IMR-90 (cell line): Measurements from ENCODE around the gene NCF2. TPM values are rescaled to one million over a fixed set of nuclear protein-coding genes. Genes with fewer than 3 reads are reported as not detected.

Source experiments
- ATAC-seq: fragments of 200-7000 bp; cut with Tn5 transposase; 2 replicates; pipeline ENCODE4 v1.9.1; 2020; ENCODE audit warnings: low read depth, mild to moderate bottlenecking, moderate library complexity
- BruUV-seq: library from RNA; stranded (reverse); fragments of 400-500 nt; replicated peaks from 2 replicates; lab custom pipeline; 2021; lab: Mats Ljungman, UMichigan
- CTCF ChIA-PET: fragments of 300-600 bp; formaldehyde crosslinking; extraction: SDS; loops from one replicate; lab custom pipeline; 2021; ENCODE audit warnings: antibody characterized with exemption; lab: Yijun Ruan, JAX
- POLR2A ChIA-PET: fragments of 300-600 bp; sonication (Branson Sonifier 250); formaldehyde crosslinking; loops from one replicate; lab custom pipeline; 2022; ENCODE audit warnings: antibody characterized with exemption; ENCODE audit not compliant: unreplicated experiment; lab: Charles Lee
- DNase-seq: peaks from one replicate; pipeline ENCODE4 v3.0.0; 2013
- H2AFZ ChIP-seq: replicated peaks from 2 replicates; pipeline ENCODE3; 2013; ENCODE audit warnings: low read length, mild to moderate bottlenecking; ENCODE audit not compliant: poor library complexity
- H2AK5ac ChIP-seq: 2 replicates; pipeline ENCODE4 v1.6.1; 2013; ENCODE audit warnings: low read depth, low read length, inconsistent platforms
- H2AK9ac ChIP-seq: replicated peaks from 2 replicates; pipeline ENCODE3; 2013; ENCODE audit warnings: mild to moderate bottlenecking, low read depth, low read length, moderate library complexity; ENCODE audit not compliant: poor library complexity
- H2BK120ac ChIP-seq: 2 replicates; pipeline ENCODE4 v1.6.1; 2013; ENCODE audit warnings: low read depth, low read length, inconsistent platforms
- H2BK15ac ChIP-seq: 3 replicates; pipeline ENCODE4 v1.6.1; 2013; ENCODE audit warnings: low read depth, low read length, inconsistent platforms
- H2BK20ac ChIP-seq: 2 replicates; pipeline ENCODE4 v1.6.1; 2013; ENCODE audit warnings: low read depth, mild to moderate bottlenecking, inconsistent platforms, low read length, moderate library complexity
- H2BK5ac ChIP-seq: 2 replicates; pipeline ENCODE4 v1.6.1; 2013; ENCODE audit warnings: mild to moderate bottlenecking, low read depth, low read length, inconsistent platforms; ENCODE audit not compliant: poor library complexity, severe bottlenecking
- H3K14ac ChIP-seq: replicated peaks from 2 replicates; pipeline ENCODE4 v1.6.1; 2013; ENCODE audit warnings: low read depth, low read length, inconsistent platforms
- H3K18ac ChIP-seq: 2 replicates; pipeline ENCODE4 v1.6.1; 2013; ENCODE audit warnings: low read depth, low read length, control low read depth
- H3K23ac ChIP-seq: 2 replicates; pipeline ENCODE4 v1.6.1; 2013; ENCODE audit warnings: low read depth, low read length, inconsistent platforms
- H3K27ac ChIP-seq: 2 replicates; pipeline ENCODE4 v1.5.1; 2013; ENCODE audit warnings: mild to moderate bottlenecking, control low read depth, low read length; ENCODE audit not compliant: insufficient read depth
- H3K27me3 ChIP-seq: 2 replicates; pipeline ENCODE4 v1.6.1; 2013; ENCODE audit warnings: low read length; ENCODE audit not compliant: control insufficient read depth, insufficient read depth
- H3K36me3 ChIP-seq: 2 replicates; pipeline ENCODE4 v1.6.1; 2013; ENCODE audit warnings: low read length, mixed read lengths; ENCODE audit not compliant: control insufficient read depth, insufficient read depth
- H3K4ac ChIP-seq: 2 replicates; pipeline ENCODE4 v1.6.1; 2013; ENCODE audit warnings: low read depth, low read length, inconsistent platforms
- H3K4me1 ChIP-seq: 2 replicates; pipeline ENCODE4 v1.6.1; 2013; ENCODE audit warnings: low read length, mixed read lengths; ENCODE audit not compliant: control insufficient read depth, insufficient read depth
- H3K4me2 ChIP-seq: 2 replicates; pipeline ENCODE4 v1.6.1; 2013; ENCODE audit warnings: low read depth, mild to moderate bottlenecking, control low read depth, low read length, moderate library complexity
- H3K4me3 ChIP-seq: 2 replicates; pipeline ENCODE4 v1.5.1; 2013; ENCODE audit warnings: low read depth, mild to moderate bottlenecking, control low read depth, low read length, moderate library complexity; ENCODE audit not compliant: insufficient read depth
- H3K56ac ChIP-seq: 2 replicates; pipeline ENCODE4 v1.6.1; 2013; ENCODE audit warnings: low read length, inconsistent platforms; ENCODE audit not compliant: insufficient read depth; ENCODE audit errors: extremely low read depth
- H3K79me1 ChIP-seq, 2 experiments: 2 replicates each; pipeline ENCODE4 v1.6.1; 2013; ENCODE audit warnings: low read length in 2 of 2, inconsistent platforms in 1 of 2, low read depth in 1 of 2
- H3K9ac ChIP-seq: 2 replicates; pipeline ENCODE4 v1.6.1; 2013; ENCODE audit warnings: low read depth, low read length, control low read depth
- H3K9me1 ChIP-seq: 2 replicates; pipeline ENCODE4 v1.6.1; 2013; ENCODE audit warnings: low read length, inconsistent platforms; ENCODE audit not compliant: insufficient read depth
- H3K9me3 ChIP-seq: 2 replicates; pipeline ENCODE4 v1.6.1; 2013; ENCODE audit warnings: low read length; ENCODE audit not compliant: control insufficient read depth, insufficient read depth
- H4K20me1 ChIP-seq: 2 replicates; pipeline ENCODE4 v1.6.1; 2013; ENCODE audit warnings: low read length, inconsistent platforms; ENCODE audit not compliant: insufficient read depth
- H4K5ac ChIP-seq: 2 replicates; pipeline ENCODE4 v1.6.1; 2013; ENCODE audit warnings: mild to moderate bottlenecking, low read depth, low read length, control low read depth
- H4K8ac ChIP-seq, 2 experiments: 2 replicates each; pipeline ENCODE4 v1.6.1; 2013; ENCODE audit warnings: low read depth in 2 of 2, low read length in 2 of 2, control low read depth in 1 of 2, inconsistent platforms in 1 of 2
- H4K91ac ChIP-seq: 2 replicates; pipeline ENCODE4 v1.6.1; 2013; ENCODE audit warnings: low read depth, low read length, inconsistent platforms; ENCODE audit not compliant: insufficient read depth
- BHLHE40 ChIP-seq: fragments of 150-350 bp; IDR thresholded peaks from 2 replicates; pipeline ENCODE4 v1.6.1; 2016; ENCODE audit warnings: mild to moderate bottlenecking, low read depth, low read length
- CEBPB ChIP-seq: IDR thresholded peaks from 2 replicates; pipeline ENCODE4 v1.6.1; 2012; ENCODE audit warnings: low read depth, low read length, improper control_type of control experiment
- CHD1 ChIP-seq: IDR thresholded peaks from 2 replicates; pipeline ENCODE4 v1.6.1; 2012; ENCODE audit warnings: low read depth, low read length, improper control_type of control experiment
- FOS ChIP-seq: fragments of 150-350 bp; IDR thresholded peaks from 2 replicates; pipeline ENCODE4 v1.6.1; 2016; ENCODE audit warnings: low read depth, low read length
- MAFK ChIP-seq: IDR thresholded peaks from 2 replicates; pipeline ENCODE4 v1.6.1; 2012; ENCODE audit warnings: low read depth, low read length, improper control_type of control experiment
- MAZ ChIP-seq: IDR thresholded peaks from 2 replicates; pipeline ENCODE4 v1.6.1; 2012; ENCODE audit warnings: low read depth, mild to moderate bottlenecking, low read length, improper control_type of control experiment, moderate library complexity, borderline replicate concordance
- MXI1 ChIP-seq: IDR thresholded peaks from 2 replicates; pipeline ENCODE4 v1.6.1; 2012; ENCODE audit warnings: low read depth, mild to moderate bottlenecking, low read length, moderate library complexity, borderline replicate concordance
- NFE2L2 ChIP-seq: fragments of 150-350 bp; IDR thresholded peaks from 2 replicates; pipeline ENCODE4 v1.6.1; 2016; ENCODE audit warnings: low read depth, mild to moderate bottlenecking, low read length
- POLR2A ChIP-seq: IDR thresholded peaks from 2 replicates; pipeline ENCODE4 v1.6.1; 2012; ENCODE audit warnings: mild to moderate bottlenecking, low read depth, low read length
- RAD21 ChIP-seq: IDR thresholded peaks from 2 replicates; pipeline ENCODE4 v1.6.1; 2012; ENCODE audit warnings: low read length, improper control_type of control experiment
- RCOR1 ChIP-seq: IDR thresholded peaks from 2 replicates; pipeline ENCODE4 v1.6.1; 2012; ENCODE audit warnings: mild to moderate bottlenecking, low read length, improper control_type of control experiment; ENCODE audit not compliant: insufficient replicate concordance
- RFX5 ChIP-seq: IDR thresholded peaks from 2 replicates; pipeline ENCODE4 v1.8.0; 2012; ENCODE audit warnings: low read depth, mild to moderate bottlenecking, low read length, moderate library complexity
- SMC3 ChIP-seq: fragments of 150-350 bp; IDR thresholded peaks from 2 replicates; pipeline ENCODE4 v1.6.1; 2016; ENCODE audit warnings: low read depth, mild to moderate bottlenecking, antibody characterized with exemption, low read length, moderate library complexity
- WGBS, 2 experiments: methylation state at CpG; one replicate each; pipeline versions ENCODE4 v1.1.5 to v1.1.7; 2013; ENCODE audit warnings: missing lambda C conversion rate in 2 of 2; ENCODE audit not compliant: insufficient read length in 1 of 2; ENCODE audit errors: extremely low coverage in 2 of 2; 5-methylcytosine and 5-hydroxymethylcytosine counted together
- dilution Hi-C: fragments of 300-500 bp; cut with HindIII; formaldehyde crosslinking; loops from one replicate; pipeline ENCODE4 v1.14.3; 2018; ENCODE audit warnings: low sequenced_read_pairs; ENCODE audit not compliant: unreplicated experiment
- in situ Hi-C: fragments of 300-500 bp; cut with MboI; formaldehyde crosslinking; loops from 3 replicates; pipeline ENCODE4 v1.14.3; 2019; ENCODE audit warnings: low sequenced_read_pairs, inconsistent platforms, mixed read lengths
- intact Hi-C: fragments of 100-400 bp; cut with micrococcal nuclease; formaldehyde crosslinking; loops from 2 replicates; pipeline ENCODE4 v1.10.0; 2022
- polyA plus RNA-seq, 3 experiments: library from polyadenylated mRNA; depleted of rRNA; stranded (reverse); fragments of >200 nt; gene quantifications; 2 replicates each; pipeline ENCODE4 v1.2.3, GENCODE V29; 2012; ENCODE audit warnings: low replicate concordance in 1 of 3
- total RNA-seq: library from RNA; depleted of rRNA; stranded (reverse); fragments of >200 nt; gene quantifications from 2 replicates; pipeline ENCODE4 v1.2.3, GENCODE V29; 2012
- TF ChIP-seq, protein P1 (sequence below): fragments of 150-350 bp; IDR thresholded peaks from 2 replicates; pipeline ENCODE4 v1.6.1; 2016; ENCODE audit warnings: low read depth, mild to moderate bottlenecking, low read length, moderate library complexity, borderline replicate concordance
- TF ChIP-seq, protein P2 (sequence below): fragments of 150-350 bp; IDR thresholded peaks from 2 replicates; pipeline ENCODE4 v1.6.1; 2017; ENCODE audit warnings: mild to moderate bottlenecking, antibody characterized with exemption, low read length, low read depth
- TF ChIP-seq, protein P3 (sequence below): conservative IDR thresholded peaks from 2 replicates; pipeline ENCODE4 v1.5.1; 2012; ENCODE audit warnings: mild to moderate bottlenecking, low read depth, low read length, improper control_type of control experiment

Gene NCF2
- total and polyA plus RNA-seq, 2 of the 4 experiments (the other 2 are of a cell fraction), result 3.2 to 4.2 TPM

DNA sequence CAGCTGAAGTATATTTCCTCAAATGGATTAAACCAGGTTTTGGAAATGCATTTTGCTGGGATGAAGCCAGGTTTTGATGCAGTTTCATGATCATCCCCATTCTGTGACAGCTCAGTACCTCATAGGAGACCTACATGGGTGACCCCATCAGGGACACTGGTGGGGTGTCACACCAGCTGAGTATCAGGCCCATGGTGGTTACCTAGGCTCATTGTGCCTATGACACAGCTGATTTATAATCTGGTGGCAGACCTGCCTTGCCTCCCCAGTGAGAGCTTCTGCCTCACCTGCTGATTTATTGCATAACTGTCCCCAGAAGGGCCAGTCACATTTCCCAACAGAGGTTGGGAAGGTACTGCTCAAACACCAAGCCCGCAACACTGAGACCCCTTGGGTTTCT lies 3.8 kb downstream of the NCF2 start:
- H3K27ac ChIP-seq, result no peak overlapping the region
- no TSS peak for BruUV-seq
- no peak overlapping the region for H2BK5ac ChIP-seq
- no peak overlapping the region for H2AK9ac ChIP-seq
- TF ChIP-seq RFX5 (no peak), CEBPB (no peak), SMC3 (no peak), MAZ (no peak), MAFK (no peak), POLR2A (no peak), RAD21 (no peak), RCOR1 (no peak), MXI1 (no peak), BHLHE40 (no peak), FOS (no peak), NFE2L2 (no peak), CHD1 (no peak)
- TF ChIP-seq, protein P1, sequence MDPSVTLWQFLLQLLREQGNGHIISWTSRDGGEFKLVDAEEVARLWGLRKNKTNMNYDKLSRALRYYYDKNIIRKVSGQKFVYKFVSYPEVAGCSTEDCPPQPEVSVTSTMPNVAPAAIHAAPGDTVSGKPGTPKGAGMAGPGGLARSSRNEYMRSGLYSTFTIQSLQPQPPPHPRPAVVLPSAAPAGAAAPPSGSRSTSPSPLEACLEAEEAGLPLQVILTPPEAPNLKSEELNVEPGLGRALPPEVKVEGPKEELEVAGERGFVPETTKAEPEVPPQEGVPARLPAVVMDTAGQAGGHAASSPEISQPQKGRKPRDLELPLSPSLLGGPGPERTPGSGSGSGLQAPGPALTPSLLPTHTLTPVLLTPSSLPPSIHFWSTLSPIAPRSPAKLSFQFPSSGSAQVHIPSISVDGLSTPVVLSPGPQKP, result no peak
- TF ChIP-seq, protein P2, sequence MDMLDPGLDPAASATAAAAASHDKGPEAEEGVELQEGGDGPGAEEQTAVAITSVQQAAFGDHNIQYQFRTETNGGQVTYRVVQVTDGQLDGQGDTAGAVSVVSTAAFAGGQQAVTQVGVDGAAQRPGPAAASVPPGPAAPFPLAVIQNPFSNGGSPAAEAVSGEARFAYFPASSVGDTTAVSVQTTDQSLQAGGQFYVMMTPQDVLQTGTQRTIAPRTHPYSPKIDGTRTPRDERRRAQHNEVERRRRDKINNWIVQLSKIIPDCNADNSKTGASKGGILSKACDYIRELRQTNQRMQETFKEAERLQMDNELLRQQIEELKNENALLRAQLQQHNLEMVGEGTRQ, result no peak
- TF ChIP-seq, protein P3, sequence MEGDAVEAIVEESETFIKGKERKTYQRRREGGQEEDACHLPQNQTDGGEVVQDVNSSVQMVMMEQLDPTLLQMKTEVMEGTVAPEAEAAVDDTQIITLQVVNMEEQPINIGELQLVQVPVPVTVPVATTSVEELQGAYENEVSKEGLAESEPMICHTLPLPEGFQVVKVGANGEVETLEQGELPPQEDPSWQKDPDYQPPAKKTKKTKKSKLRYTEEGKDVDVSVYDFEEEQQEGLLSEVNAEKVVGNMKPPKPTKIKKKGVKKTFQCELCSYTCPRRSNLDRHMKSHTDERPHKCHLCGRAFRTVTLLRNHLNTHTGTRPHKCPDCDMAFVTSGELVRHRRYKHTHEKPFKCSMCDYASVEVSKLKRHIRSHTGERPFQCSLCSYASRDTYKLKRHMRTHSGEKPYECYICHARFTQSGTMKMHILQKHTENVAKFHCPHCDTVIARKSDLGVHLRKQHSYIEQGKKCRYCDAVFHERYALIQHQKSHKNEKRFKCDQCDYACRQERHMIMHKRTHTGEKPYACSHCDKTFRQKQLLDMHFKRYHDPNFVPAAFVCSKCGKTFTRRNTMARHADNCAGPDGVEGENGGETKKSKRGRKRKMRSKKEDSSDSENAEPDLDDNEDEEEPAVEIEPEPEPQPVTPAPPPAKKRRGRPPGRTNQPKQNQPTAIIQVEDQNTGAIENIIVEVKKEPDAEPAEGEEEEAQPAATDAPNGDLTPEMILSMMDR, result no peak
- H3K9me3 ChIP-seq, result no peaks in the 10 kb centered on the region
- no peaks in the 10 kb centered on the region for H3K27me3 ChIP-seq
- H3K56ac ChIP-seq, result no peak overlapping the region
- CTCF ChIA-PET, result no interaction called here
- no peak overlapping the region for H2AFZ ChIP-seq
- in situ Hi-C loops (no loop called here), intact Hi-C loops (no loop called here), dilution Hi-C loops (no loop called here)
- ATAC-seq (no peak), DNase-seq (no peak)
- no peak overlapping the region for H3K4ac ChIP-seq
- H3K79me1 ChIP-seq, result no peaks in the 10 kb centered on the region
- no peak overlapping the region for H3K4me2 ChIP-seq
- no peak overlapping the region for H2BK120ac ChIP-seq
- no peak overlapping the region for H4K91ac ChIP-seq
- H3K9me1 ChIP-seq, result peaks cover 3% of the 10 kb centered on the region; the same call in 1 of the 2 replicates
- no peak overlapping the region for H4K8ac ChIP-seq
- no peak overlapping the region for H2AK5ac ChIP-seq
- H3K23ac ChIP-seq, result no peak overlapping the region
- no peak overlapping the region for H3K14ac ChIP-seq
- H3K4me3 ChIP-seq, result no peak overlapping the region
- H3K9ac ChIP-seq, result no peak overlapping the region
- 0 out of 2 replicates have a peak, but pooled peaks cover 6% of the 10 kb centered on the region for H3K4me1 ChIP-seq
- 100% methylated on average over 1 of the region's 1 CpG; no CpG with 5 or more reads in 1 of the 2 experiments for WGBS, 2 experiments
- H4K5ac ChIP-seq, result no peak overlapping the region
- POLR2A ChIA-PET, result no interaction called here
- no peaks in the 10 kb centered on the region for H4K20me1 ChIP-seq
- H2BK20ac ChIP-seq, result no peak overlapping the region
- H3K18ac ChIP-seq, result no peak overlapping the region
- H3K36me3 ChIP-seq, result no peaks in the 10 kb centered on the region
- H2BK15ac ChIP-seq, result no peak overlapping the region
